CD4-positive, alpha-beta T cell (primary cell): ENCODE results near the gene AIF1. TPM values are rescaled to one million over a fixed set of nuclear protein-coding genes. Genes with fewer than 3 reads are reported as not detected.

Source experiments
- ATAC-seq: fragments of 200-7000 bp; cut with Tn5 transposase; one replicate; pipeline ENCODE4 v1.10.0; 2022; ENCODE audit warnings: mild to moderate bottlenecking; ENCODE audit not compliant: poor library complexity
- CTCF ChIA-PET: fragments of 350-600 bp; sonication (Branson Sonifier 250); formaldehyde crosslinking; loops from one replicate; lab custom pipeline; 2021; ENCODE audit warnings: antibody characterized with exemption, inconsistent platforms; lab: Charles Lee
- POLR2A ChIA-PET: fragments of 350-600 bp; sonication (Branson Sonifier 250); formaldehyde crosslinking; loops from one replicate; lab custom pipeline; 2021; ENCODE audit warnings: antibody characterized with exemption, inconsistent platforms; lab: Charles Lee
- DNase-seq, 14 experiments: peaks; one replicate each; pipeline ENCODE4 v3.0.0-alpha.2; 2013 to 2020; ENCODE audit warnings: mixed read lengths in 2 of 14
- H3K27ac ChIP-seq, 2 donors: one replicate each; pipeline versions ENCODE4 v1.5.1 to v1.7.0; 2013; ENCODE audit warnings: low read length in 2 of 2, low read depth in 1 of 2, mild to moderate bottlenecking in 1 of 2
- H3K27me3 ChIP-seq, 2 experiments: 1 replicate in 1 of 2; 2 replicates in 1 of 2; pipeline versions ENCODE4 v1.6.1 to v1.7.0; 2013; ENCODE audit warnings: low read length in 2 of 2, control low read depth in 1 of 2, mild to moderate bottlenecking in 1 of 2, moderate library complexity in 1 of 2; ENCODE audit not compliant: insufficient read depth in 2 of 2, control insufficient read depth in 1 of 2
- H3K36me3 ChIP-seq: one replicate; pipeline ENCODE4 v1.6.1; 2013; ENCODE audit warnings: low read length, control low read depth; ENCODE audit not compliant: insufficient read depth
- H3K4me1 ChIP-seq: one replicate; pipeline ENCODE4 v1.6.1; 2013; ENCODE audit warnings: low read length, control low read depth; ENCODE audit not compliant: insufficient read depth
- H3K4me3 ChIP-seq: one replicate; pipeline ENCODE4 v1.5.1; 2013; ENCODE audit warnings: mild to moderate bottlenecking, low read length, moderate library complexity
- H3K9me3 ChIP-seq, 2 experiments: 1 replicate in 1 of 2; 2 replicates in 1 of 2; pipeline versions ENCODE4 v1.6.1 to v1.7.0; 2013; ENCODE audit warnings: low read length in 2 of 2, mild to moderate bottlenecking in 2 of 2, control low read depth in 1 of 2, moderate library complexity in 1 of 2; ENCODE audit not compliant: control insufficient read depth in 1 of 2, insufficient read depth in 1 of 2
- H3K27ac Mint-ChIP-seq: one replicate; pipeline ENCODE4 v1.8.0; 2020; ENCODE audit warnings: mixed read lengths
- H3K27me3 Mint-ChIP-seq: one replicate; pipeline ENCODE4 v1.8.0; 2021; ENCODE audit warnings: mixed read lengths
- H3K36me3 Mint-ChIP-seq: one replicate; pipeline ENCODE4 v1.8.0; 2021; ENCODE audit warnings: low read depth, mixed read lengths
- H3K4me1 Mint-ChIP-seq: one replicate; pipeline ENCODE4 v1.8.0; 2021; ENCODE audit warnings: low read depth, mixed read lengths
- H3K4me3 Mint-ChIP-seq: one replicate; pipeline ENCODE4 v1.8.0; 2020; ENCODE audit warnings: mild to moderate bottlenecking, mixed read lengths
- H3K9me3 Mint-ChIP-seq: one replicate; pipeline ENCODE4 v1.8.0; 2020; ENCODE audit warnings: mixed read lengths
- CTCF ChIP-seq: fragments of 200-600 bp; IDR thresholded peaks from one replicate; pipeline ENCODE4 v1.8.0; 2022; ENCODE audit warnings: antibody characterized with exemption, mild to moderate bottlenecking
- intact Hi-C, 2 experiments: fragments of 100-400 bp; cut with DNase I in 1 of 2; cut with micrococcal nuclease in 1 of 2; formaldehyde crosslinking; loops; one replicate each; pipeline versions ENCODE4 v1.15.1 to v1.9.0; 2023 to 2025; cut with DNase I, micrococcal nuclease
- total RNA-seq, 174 experiments: library from RNA in 2 of 174; stranded (reverse) in 2 of 174; gene quantifications; one replicate each; pipeline ENCODE4 v1.2.3 and lab custom pipeline; 2021 to 2026

The AIF1 gene
- total RNA-seq, 2 experiments from 2014 or later = 31.8 to 35.5 TPM

- ATAC-seq = no peak
- no peak overlapping the region for H3K4me3 Mint-ChIP-seq
- Histone ChIP-seq H3K27me3 (no peaks in the 10 kb centered on the region), H3K9me3 (no peaks in the 10 kb centered on the region), H3K36me3 (peaks cover 95% of the 10 kb centered on the region), H3K4me3 (no peak overlapping the region), H3K27ac (no peak overlapping the region), H3K4me1 (no peaks in the 10 kb centered on the region)
- no peak overlapping the region for H3K27ac Mint-ChIP-seq
- H3K4me1 Mint-ChIP-seq = peaks cover 11% of the 10 kb centered on the region
- ChIA-PET CTCF (no interaction called here), POLR2A (interaction anchor here (0.9 kb wide), 1 partner anchor 220 kb away, joined by 3 read pairs; no protein-coding TSS in a partner anchor)
- intact Hi-C loops = no loop called here
- DNase-seq = no peak
- H3K36me3 Mint-ChIP-seq = peaks cover 92% of the 10 kb centered on the region
- H3K27me3 Mint-ChIP-seq = no peaks in the 10 kb centered on the region
- no peak for TF ChIP-seq CTCF
- no peaks in the 10 kb centered on the region for H3K9me3 Mint-ChIP-seq
These were observed 28.9 kb downstream of the AIF1 start for GRCh38 chr6:31643818-31644454.

DNA sequence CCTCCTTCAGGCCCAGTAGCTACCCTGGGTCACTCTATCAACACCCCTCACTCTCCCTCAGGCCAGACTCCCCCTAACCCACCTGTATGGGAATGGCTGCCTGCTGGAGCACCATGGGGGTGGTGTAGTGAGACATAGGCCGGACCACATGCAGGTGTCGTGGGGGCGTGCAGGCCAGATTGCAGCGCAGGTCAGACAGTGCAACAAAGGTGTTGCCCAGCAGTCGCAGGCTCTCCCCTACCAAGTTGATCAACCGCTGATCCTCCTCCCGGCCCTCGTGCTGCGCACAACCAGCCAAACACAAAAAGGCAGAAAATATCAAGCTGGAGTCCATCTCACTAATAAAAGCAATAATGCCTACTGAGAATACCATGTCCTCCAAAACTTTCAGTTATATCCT is 30.3 kb downstream of the AIF1 start:
- no peak overlapping the region for H3K27ac ChIP-seq
- H3K9me3 ChIP-seq = no peaks in the 10 kb centered on the region
- H3K4me1 Mint-ChIP-seq = peaks cover 20% of the 10 kb centered on the region
- H3K27ac Mint-ChIP-seq = peak overlapping the region; percentile 42
- ChIA-PET POLR2A (interaction anchor here (1.1 kb wide), 1 partner anchor 46 kb away, joined by 4 read pairs; no protein-coding TSS in a partner anchor), CTCF (no interaction called here)
- H3K27me3 ChIP-seq = no peaks in the 10 kb centered on the region
- H3K36me3 Mint-ChIP-seq = peaks cover 88% of the 10 kb centered on the region
- H3K4me1 ChIP-seq = peaks cover 7% of the 10 kb centered on the region
- ATAC-seq = no peak
- no peaks in the 10 kb centered on the region for H3K27me3 Mint-ChIP-seq
- intact Hi-C loops = no loop called here
- H3K9me3 Mint-ChIP-seq = no peaks in the 10 kb centered on the region
- no peak overlapping the region for H3K4me3 ChIP-seq
- peaks cover 89% of the 10 kb centered on the region for H3K36me3 ChIP-seq
- no peak for DNase-seq
- no peak for TF ChIP-seq CTCF
- no peak overlapping the region for H3K4me3 Mint-ChIP-seq

DNA sequence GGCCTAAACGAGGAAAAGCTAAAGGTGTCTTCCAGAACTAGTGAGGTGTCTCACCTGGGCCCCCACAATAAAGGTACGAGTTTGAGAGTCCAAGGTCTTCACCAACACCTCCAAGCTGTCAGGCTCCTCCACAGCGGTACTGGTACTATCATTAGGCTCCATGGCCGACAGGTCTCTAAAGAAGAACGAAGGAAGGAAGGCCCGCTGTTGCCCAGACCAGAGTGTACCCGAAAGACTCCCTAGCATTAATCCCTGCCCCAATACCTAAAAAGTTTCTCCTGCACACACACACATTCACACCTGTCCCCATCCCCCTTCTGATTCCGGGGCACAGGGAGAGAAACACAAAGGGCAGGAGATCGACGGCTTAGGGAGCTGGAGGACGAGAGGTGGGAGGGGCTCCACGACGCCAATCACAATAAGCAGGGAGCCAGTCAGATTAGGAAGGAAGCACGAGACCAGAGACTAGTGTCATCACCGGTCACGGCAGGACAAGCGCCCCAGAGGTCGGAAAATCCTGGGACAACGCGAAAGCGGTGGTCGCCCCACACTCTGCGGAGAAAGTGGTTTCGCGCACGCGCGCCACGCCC is 36.7 kb downstream of the AIF1 start:
- Mint-ChIP-seq H3K27me3 (no peaks in the 10 kb centered on the region), H3K36me3 (peaks cover 58% of the 10 kb centered on the region), H3K4me1 (peaks cover 55% of the 10 kb centered on the region), H3K27ac (peak overlapping the region; percentile 98), H3K4me3 (peak overlapping the region; percentile 97), H3K9me3 (no peaks in the 10 kb centered on the region)
- CTCF ChIA-PET = interaction anchor here (0.9 to 2.9 kb wide), 6 partner anchors 9 to 237 kb away, joined by 3 to 9 read pairs (median 4); partner anchors contain the start of gene C6orf47
- intact Hi-C loops = loop anchor here (1.0 to 5.0 kb wide), 7 partner anchors 9 to 211 kb away; partner anchors contain the start of genes C6orf47 (in 2 of the 2), PRRC2A (in 2 of the 2), ABHD16A (in 1 of the 2) and ATP6V1G2 (in 1 of the 2)
- Histone ChIP-seq H3K27ac (peak overlapping the region; percentile 99), H3K27me3 (no peaks in the 10 kb centered on the region), H3K36me3 (peaks cover 34% of the 10 kb centered on the region), H3K4me1 (peaks cover 35% of the 10 kb centered on the region), H3K9me3 (no peaks in the 10 kb centered on the region), H3K4me3 (peak overlapping the region; percentile 63)
- POLR2A ChIA-PET = interaction anchor here (0.6 to 5.1 kb wide), 40 partner anchors 11 to 1666 kb away, joined by 3 to 250 read pairs (median 6); partner anchors contain the start of genes ABHD16A, ATF6B, C6orf47 and CSNK2B
- TF ChIP-seq CTCF = no peak
- peak in 2 of 14 experiments; percentile 13 to 80 for DNase-seq
- peak; percentile 24 for ATAC-seq
